Spleen (tissue), 11 donors: ENCODE measurements around the gene FHIT. TPM values are rescaled to one million over a fixed set of nuclear protein-coding genes. Genes with fewer than 3 reads are reported as not detected.

Experiments used
- DNase-seq: peaks from one replicate; pipeline ENCODE4 v3.0.0-alpha.2; 2020
- H3K27ac ChIP-seq, 8 donors: fragments of 200-600 bp; sonication (generic) in 7 of 8; 1 replicate in 4 of 8; 2 replicates in 4 of 8; pipeline versions ENCODE4 v1.5.0 to v1.8.0; 2016 to 2021; ENCODE audit warnings: inconsistent platforms in 4 of 8, mild to moderate bottlenecking in 4 of 8, moderate library complexity in 1 of 8
- H3K27me3 ChIP-seq, 7 donors: fragments of 200-600 bp; sonication (generic) in 6 of 7; replicated peaks in 1 of 7; 1 replicate in 4 of 7; 2 replicates in 3 of 7; pipeline versions ENCODE4 v1.5.0 to v1.8.0; 2016 to 2021; ENCODE audit warnings: inconsistent platforms in 3 of 7, mild to moderate bottlenecking in 1 of 7
- H3K36me3 ChIP-seq, 6 donors: fragments of 200-600 bp; sonication (generic) in 5 of 6; 1 replicate in 4 of 6; 2 replicates in 2 of 6; pipeline versions ENCODE4 v1.5.0 to v1.8.0; 2016 to 2021; ENCODE audit warnings: inconsistent platforms in 2 of 6
- H3K4me1 ChIP-seq, 6 donors: fragments of 200-600 bp; sonication (generic) in 5 of 6; 1 replicate in 3 of 6; 2 replicates in 3 of 6; pipeline versions ENCODE4 v1.5.0 to v1.8.0; 2016 to 2021; ENCODE audit warnings: inconsistent platforms in 3 of 6
- H3K4me3 ChIP-seq, 8 donors: fragments of 200-600 bp; sonication (generic) in 7 of 8; 1 replicate in 4 of 8; 2 replicates in 4 of 8; pipeline versions ENCODE4 v1.5.0 to v1.8.0; 2016 to 2021; ENCODE audit warnings: inconsistent platforms in 4 of 8, mild to moderate bottlenecking in 4 of 8, moderate library complexity in 2 of 8
- H3K9me3 ChIP-seq, 8 donors: fragments of 200-600 bp; sonication (generic) in 7 of 8; 1 replicate in 4 of 8; 2 replicates in 4 of 8; pipeline versions ENCODE4 v1.5.0 to v1.8.0; 2016 to 2021; ENCODE audit warnings: inconsistent platforms in 4 of 8
- CTCF ChIP-seq, 11 experiments: fragments of 200-600 bp in 7 of 11; fragments of 450-650 bp in 4 of 11; sonication (generic) in 4 of 11; IDR thresholded peaks in 8 of 11; conservative IDR thresholded peaks in 3 of 11; 1 replicate in 7 of 11; 2 replicates in 4 of 11; pipeline versions ENCODE4 v1.4.0 to v1.8.0; 2016 to 2021; ENCODE audit warnings: antibody characterized with exemption in 11 of 11, inconsistent platforms in 4 of 11, mild to moderate bottlenecking in 1 of 11
- POLR2A ChIP-seq, 3 donors: fragments of 450-650 bp; IDR thresholded peaks; one replicate each; pipeline ENCODE4 v1.5.1; 2017; ENCODE audit warnings: antibody characterized with exemption in 3 of 3, mild to moderate bottlenecking in 1 of 3
- POLR2AphosphoS5 ChIP-seq, 3 donors: sonication (generic); formaldehyde crosslinking; IDR thresholded peaks; one replicate each; pipeline ENCODE4 v1.5.1; 2017; ENCODE audit warnings: antibody characterized with exemption in 3 of 3
- WGBS, 5 donors: extraction: QIAGEN DNeasy Blood & Tissue Kit in 3 of 5; methylation state at CpG; one replicate each; pipeline versions ENCODE4 v1.1.5 to v1.1.7; 2013 to 2018; 5-methylcytosine and 5-hydroxymethylcytosine counted together
- intact Hi-C: fragments of 100-400 bp; cut with DNase I; formaldehyde crosslinking; loops from one replicate; pipeline ENCODE4 v1.15.0; 2023; ENCODE audit warnings: low total_unique reads
- polyA plus RNA-seq, 3 donors: library from polyadenylated mRNA; stranded (reverse); fragments of 200-250 nt; gene quantifications; one replicate each; pipeline ENCODE4 v1.2.1, GENCODE V29; 2013
- total RNA-seq, 7 donors: library from RNA; depleted of rRNA in 3 of 7; stranded (reverse); fragments of >200 nt in 3 of 7; fragmentation: NEBNext Ultra II Directional in 4 of 7; extraction: Animal tissue kit (Norgen Biotek cat#: 25700) in 4 of 7; gene quantifications; one replicate each; pipeline versions ENCODE4 v1.1.0 to v1.2.1, GENCODE V29; 2016 to 2021
- donor health status: healthy with polysubstance abuse.
- donor health status: DM: no; HTN: no; CAD: no; lungs with moderate emphysema.
- donor health status: DM: no; HTN: no; CAD: no.
- donor health status: Bipolar disorder and iron deficiency.
- donor health status: healthy.
- donor health status: DM: no; HTN: no; CAD: no.
- donor health status: DM: yes; HTN: yes; CAD: no.

The FHIT gene
- total and polyA plus RNA-seq, 10 donors: 4.1 to 23.1 (median 12.2) TPM

GRCh38 chr3:61139686-61140085, 111.6 kb downstream of the FHIT start:
- no peaks in the 10 kb centered on the region for H3K4me1 ChIP-seq
- no peak overlapping the region for H3K27ac ChIP-seq
- no peak for TF ChIP-seq CTCF (IDR thresholded peaks at IDR 0.05 in 8 of 11, conservative IDR thresholded peaks at IDR 0.05 in 3 of 11)
- TF ChIP-seq POLR2A (IDR thresholded peaks at IDR 0.05): no peak
- no peak for TF ChIP-seq POLR2AphosphoS5 (IDR thresholded peaks at IDR 0.05)
- no peaks in the 10 kb centered on the region for H3K9me3 ChIP-seq
- WGBS, 5 donors: 78 to 89% (median 84%) methylated on average over 4 of the region's 4 CpGs
- no peak for DNase-seq
- intact Hi-C loops: no loop called here
- H3K27me3 ChIP-seq: no peaks in the 10 kb centered on the region
- no peaks in the 10 kb centered on the region for H3K36me3 ChIP-seq
- H3K4me3 ChIP-seq: no peak overlapping the region

- no peak for DNase-seq
- 89 to 97% (median 91%) methylated on average over 4 to 5 of the region's 5 CpGs for WGBS, 5 donors
- no peaks in the 10 kb centered on the region for H3K9me3 ChIP-seq
- no peak overlapping the region for H3K4me3 ChIP-seq
- no peaks in the 10 kb centered on the region for H3K27me3 ChIP-seq
- no peak for TF ChIP-seq CTCF (IDR thresholded peaks at IDR 0.05 in 8 of 11, conservative IDR thresholded peaks at IDR 0.05 in 3 of 11)
- no peak for TF ChIP-seq POLR2A (IDR thresholded peaks at IDR 0.05)
- no peak for TF ChIP-seq POLR2AphosphoS5 (IDR thresholded peaks at IDR 0.05)
- H3K36me3 ChIP-seq: no peaks in the 10 kb centered on the region
- no peaks in the 10 kb centered on the region for H3K4me1 ChIP-seq
- no peak overlapping the region for H3K27ac ChIP-seq
- intact Hi-C loops: no loop called here
Observed at GRCh38 chr3:61138401-61138800, 112.9 kb downstream of the FHIT start.

GRCh38 chr3:61136191-61136590, 115.1 kb downstream of the FHIT start:
- no peak overlapping the region for H3K4me3 ChIP-seq
- TF ChIP-seq POLR2AphosphoS5 (IDR thresholded peaks at IDR 0.05): no peak
- TF ChIP-seq POLR2A (IDR thresholded peaks at IDR 0.05): no peak
- no peak for TF ChIP-seq CTCF (IDR thresholded peaks at IDR 0.05 in 8 of 11, conservative IDR thresholded peaks at IDR 0.05 in 3 of 11)
- H3K27me3 ChIP-seq: no peaks in the 10 kb centered on the region
- H3K36me3 ChIP-seq: no peaks in the 10 kb centered on the region
- no peaks in the 10 kb centered on the region for H3K9me3 ChIP-seq
- H3K4me1 ChIP-seq: no peaks in the 10 kb centered on the region
- intact Hi-C loops: no loop called here
- H3K27ac ChIP-seq: no peak overlapping the region
- no peak for DNase-seq
- 85 to 94% (median 87%) methylated on average over 5 of the region's 5 CpGs for WGBS, 5 donors

- Histone ChIP-seq H3K4me1 (no peaks in the 10 kb centered on the region), H3K27me3 (no peaks in the 10 kb centered on the region), H3K4me3 (no peak overlapping the region), H3K9me3 (no peaks in the 10 kb centered on the region), H3K36me3 (no peaks in the 10 kb centered on the region), H3K27ac (no peak overlapping the region)
- 84 to 95% (median 91%) methylated on average over 3 of the region's 3 CpGs for WGBS, 5 donors
- no peak for TF ChIP-seq POLR2AphosphoS5 (IDR thresholded peaks at IDR 0.05)
- TF ChIP-seq CTCF (IDR thresholded peaks at IDR 0.05 in 8 of 11, conservative IDR thresholded peaks at IDR 0.05 in 3 of 11): no peak
- no peak for TF ChIP-seq POLR2A (IDR thresholded peaks at IDR 0.05)
- no peak for DNase-seq
- intact Hi-C loops: no loop called here
Observed at GRCh38 chr3:61134532-61134931, 116.7 kb downstream of the FHIT start.
